ENCODE data around the gene C1QTNF5. TPM values are rescaled to one million over a fixed set of nuclear protein-coding genes. Genes with fewer than 3 reads are reported as not detected.

Gene C1QTNF5
- total RNA-seq, 2 experiments from 2014 or later, result not detected

- POLR2A ChIA-PET, result no interaction called here
- CTCF ChIA-PET, result interaction anchor here (11.0 kb wide), 1 partner anchor 8 kb away, joined by 122 read pairs; no protein-coding TSS in a partner anchor
These were observed 8.4 kb downstream of the C1QTNF5 start for GRCh38 chr11:119332111-119332765.

- CTCF ChIA-PET, result no interaction called here
These were observed 10.4 kb downstream of the C1QTNF5 start for GRCh38 chr11:119330237-119330636.

GRCh38 chr11:119329320-119329719, 11.4 kb downstream of the C1QTNF5 start:
- POLR2A ChIA-PET, result no interaction called here
- CTCF ChIA-PET, result interaction anchor here (0.7 kb wide), 1 partner anchor 9 kb away, joined by 3 read pairs; no protein-coding TSS in a partner anchor

More at GRCh38 chr11:119330237-119330636, 10.4 kb downstream of the C1QTNF5 start:
- POLR2A ChIA-PET, result no interaction called here

GRCh38 chr11:119324189-119324588, 16.5 kb downstream of the C1QTNF5 start:
- ChIA-PET POLR2A (interaction anchor here (0.5 to 0.6 kb wide), 2 partner anchors 525 to 964 kb away, joined by 3 to 6 read pairs; no protein-coding TSS in a partner anchor), CTCF (interaction anchor here (0.7 to 8.6 kb wide), 20 partner anchors 9 to 257 kb away, joined by 3 to 122 read pairs (median 4); partner anchors contain the start of genes C1QTNF5, CBL, RNF26 and USP2)

- POLR2A ChIA-PET, result no interaction called here
These were observed 17.1 kb downstream of the C1QTNF5 start for GRCh38 chr11:119323532-119324033.

GRCh38 chr11:119322921-119323531, 17.7 kb downstream of the C1QTNF5 start:
- CTCF ChIA-PET, result interaction anchor here (0.6 to 8.6 kb wide), 20 partner anchors 12 to 312 kb away, joined by 3 to 122 read pairs (median 4); partner anchors contain the start of genes C1QTNF5, CBL, RNF26 and USP2
- POLR2A ChIA-PET, result no interaction called here

More at GRCh38 chr11:119323532-119324033, 17.1 kb downstream of the C1QTNF5 start:
- CTCF ChIA-PET, result interaction anchor here (0.6 to 8.6 kb wide), 25 partner anchors 8 to 300 kb away, joined by 3 to 122 read pairs (median 4); partner anchors contain the start of genes C1QTNF5, CBL, RNF26 and USP2

- ChIA-PET CTCF (interaction anchor here (1.0 to 8.6 kb wide), 9 partner anchors 14 to 312 kb away, joined by 3 to 122 read pairs (median 4); partner anchors contain the start of genes C1QTNF5, CBL, NLRX1 and RNF26), POLR2A (no interaction called here)
These were observed 18.3 kb downstream of the C1QTNF5 start for GRCh38 chr11:119322360-119322739.

- ChIA-PET POLR2A (interaction anchor here (0.5 to 1.4 kb wide), 2 partner anchors 115 to 236 kb away, joined by 4 to 8 read pairs; partner anchors contain the start of gene CBL), CTCF (interaction anchor here (0.5 to 8.6 kb wide), 10 partner anchors 12 to 152 kb away, joined by 3 to 122 read pairs (median 4); partner anchors contain the start of genes C1QTNF5, CBL, NLRX1 and RNF26)
These were observed 19.7 kb downstream of the C1QTNF5 start for GRCh38 chr11:119320776-119321524.

- CTCF ChIA-PET, result interaction anchor here (1.2 to 8.6 kb wide), 3 partner anchors 11 to 37 kb away, joined by 3 to 122 read pairs (median 4); partner anchors contain the start of genes C1QTNF5 and RNF26
- POLR2A ChIA-PET, result interaction anchor here (0.5 to 1.4 kb wide), 2 partner anchors 114 to 235 kb away, joined by 4 to 8 read pairs; partner anchors contain the start of gene CBL
These were observed 20.4 kb downstream of the C1QTNF5 start for GRCh38 chr11:119320240-119320775.

GRCh38 chr11:119319700-119320239, 20.9 kb downstream of the C1QTNF5 start:
- ChIA-PET CTCF (interaction anchor here (1.0 kb wide), 1 partner anchor 14 kb away, joined by 3 read pairs; the partner anchor contains the start of gene RNF26), POLR2A (no interaction called here)

- CTCF ChIA-PET, result interaction anchor here (1.0 to 1.2 kb wide), 2 partner anchors 15 to 122 kb away, joined by 3 read pairs; partner anchors contain the start of gene RNF26
These were observed 21.5 kb downstream of the C1QTNF5 start for GRCh38 chr11:119319136-119319699.

GRCh38 chr11:119318240-119319135, 22.2 kb downstream of the C1QTNF5 start:
- POLR2A ChIA-PET, result interaction anchor here (1.0 kb wide), 1 partner anchor 112 kb away, joined by 3 read pairs; the partner anchor contains the start of gene CBL

More at GRCh38 chr11:119319136-119319699, 21.5 kb downstream of the C1QTNF5 start:
- POLR2A ChIA-PET, result interaction anchor here (1.0 kb wide), 1 partner anchor 113 kb away, joined by 3 read pairs; the partner anchor contains the start of gene CBL

GRCh38 chr11:119317592-119318239, 23.0 kb downstream of the C1QTNF5 start:
- POLR2A ChIA-PET, result interaction anchor here (1.1 kb wide), 1 partner anchor 223 kb away, joined by 4 read pairs; a partner anchor contains a TSS

More at GRCh38 chr11:119318240-119319135, 22.2 kb downstream of the C1QTNF5 start:
- CTCF ChIA-PET, result interaction anchor here (1.0 to 1.2 kb wide), 3 partner anchors 16 to 121 kb away, joined by 3 read pairs; partner anchors contain the start of gene RNF26

GRCh38 chr11:119316729-119317591, 23.7 kb downstream of the C1QTNF5 start, which contains the start of gene MCAM:
Gene MCAM, minus strand, starts transcription at chr11:119317130. Its CDS starts 29 bp downstream, at chr11:119317101.
- ChIA-PET POLR2A (interaction anchor here (1.1 to 1.2 kb wide), 2 partner anchors 54 to 222 kb away, joined by 4 to 5 read pairs; a partner anchor contains a TSS), CTCF (interaction anchor here (1.1 to 2.1 kb wide), 2 partner anchors 21 to 111 kb away, joined by 3 to 7 read pairs; partner anchors contain the start of gene CBL)

More at GRCh38 chr11:119317592-119318239, 23.0 kb downstream of the C1QTNF5 start:
- CTCF ChIA-PET, result interaction anchor here (1.0 to 1.2 kb wide), 3 partner anchors 21 to 121 kb away, joined by 3 read pairs; no protein-coding TSS in a partner anchor
